ENCODE measurements around the gene FOXB1.

Gene FOXB1

DNA sequence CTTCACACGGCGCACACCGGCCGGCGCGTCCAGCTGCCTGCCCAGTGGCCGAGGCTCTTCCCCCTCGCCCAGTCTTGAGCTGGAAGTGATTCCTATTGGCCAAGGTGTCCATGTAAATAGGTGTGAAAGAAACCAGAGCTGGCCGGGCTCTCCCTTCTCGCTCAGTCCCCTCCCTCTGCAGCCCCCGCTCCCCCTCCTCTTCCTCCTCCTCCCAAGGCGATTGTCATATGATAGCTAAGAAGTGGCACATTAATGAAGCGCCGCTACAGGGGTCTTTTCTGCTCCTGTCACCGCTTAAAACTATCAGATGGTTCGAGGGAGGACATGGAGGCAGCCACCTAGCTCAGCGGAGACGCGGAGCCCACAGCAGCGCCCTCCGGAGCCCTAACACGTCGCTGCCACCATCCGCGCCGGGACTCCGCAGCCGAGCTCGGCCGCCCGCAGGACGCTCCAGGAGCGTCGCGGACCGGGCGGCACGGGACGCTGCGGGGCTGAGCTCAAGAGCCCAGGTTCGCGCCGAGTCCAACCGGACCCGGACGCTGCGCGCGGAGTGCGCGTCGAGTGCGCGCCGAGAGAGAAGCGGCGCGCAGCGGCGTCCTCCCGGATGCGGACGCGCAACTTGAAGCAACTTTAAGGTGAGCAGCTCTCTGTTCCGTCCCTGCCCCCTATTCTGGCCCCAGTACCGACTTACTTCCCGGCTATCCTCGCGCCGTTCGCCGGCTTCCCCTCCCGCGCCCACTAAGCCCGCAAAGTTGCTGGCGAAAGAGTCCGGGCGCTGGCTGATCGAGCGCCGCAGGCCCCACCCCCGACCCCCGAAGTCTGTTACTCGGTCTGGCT, at the start of gene FOXB1:
TSS of gene FOXB1 (plus strand) at position 303 of the 837 bp plus-strand sequence. CDS start 653 bp downstream, outside the sequence.
- no peak for DNase-seq

DNA sequence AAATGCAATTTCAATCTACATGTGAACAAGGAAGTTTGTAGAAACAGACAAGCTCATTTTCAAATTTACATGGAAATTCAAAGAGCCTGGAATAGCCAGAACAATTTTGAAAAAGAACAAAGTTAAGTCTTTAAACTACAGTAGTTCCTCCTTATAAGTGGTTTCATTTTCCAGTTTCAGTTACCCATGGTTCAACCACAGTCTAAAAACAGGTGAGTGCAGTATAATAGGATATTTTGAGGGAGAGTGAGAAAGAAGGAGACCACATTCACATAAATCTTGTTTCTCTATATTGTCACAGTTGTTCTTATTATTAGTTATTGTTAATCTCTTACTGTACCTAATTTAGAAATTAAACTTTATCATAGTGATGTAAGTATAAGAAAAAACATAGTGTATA, 45.8 kb upstream of the FOXB1 start:
- no peak for DNase-seq

DNA sequence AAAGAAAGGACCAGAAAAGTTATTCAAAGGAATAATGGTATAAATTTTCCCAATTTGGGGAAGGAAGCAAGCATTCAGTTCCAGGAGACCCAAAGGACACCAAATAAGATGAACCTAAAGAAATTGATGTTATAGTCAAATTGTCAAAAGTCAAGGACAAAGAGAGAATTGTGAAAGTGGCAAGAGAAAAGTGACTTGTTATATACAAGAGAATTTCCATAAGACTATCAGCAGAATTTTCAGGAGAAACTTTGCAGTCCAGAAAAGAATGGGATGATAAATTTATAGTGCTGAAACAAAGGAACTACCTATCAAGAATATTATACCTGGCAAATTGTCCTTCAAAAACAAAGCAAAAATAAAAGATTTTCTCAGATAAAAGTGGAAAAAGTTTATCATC, 43.8 kb upstream of the FOXB1 start:
- DNase-seq: no peak

DNA sequence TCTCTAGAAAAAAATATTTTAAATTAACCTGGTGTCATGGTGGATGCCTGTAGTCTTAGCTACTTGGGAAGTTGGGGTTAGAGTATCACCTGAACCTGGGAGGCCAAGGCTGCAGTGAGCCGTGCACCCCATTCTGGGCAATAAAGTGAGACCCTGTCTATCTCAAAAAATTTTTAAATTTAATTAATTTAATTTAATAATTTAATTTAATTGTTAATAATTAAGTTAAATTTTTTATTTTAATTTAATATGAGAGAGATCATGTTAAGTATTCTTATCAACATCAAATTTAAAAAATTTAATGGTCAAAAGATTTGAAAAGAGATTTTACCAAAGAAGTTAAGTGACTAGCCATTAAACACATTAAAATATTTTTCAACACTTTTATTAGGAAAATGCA, 40.8 kb upstream of the FOXB1 start:
- DNase-seq: no peak

DNA sequence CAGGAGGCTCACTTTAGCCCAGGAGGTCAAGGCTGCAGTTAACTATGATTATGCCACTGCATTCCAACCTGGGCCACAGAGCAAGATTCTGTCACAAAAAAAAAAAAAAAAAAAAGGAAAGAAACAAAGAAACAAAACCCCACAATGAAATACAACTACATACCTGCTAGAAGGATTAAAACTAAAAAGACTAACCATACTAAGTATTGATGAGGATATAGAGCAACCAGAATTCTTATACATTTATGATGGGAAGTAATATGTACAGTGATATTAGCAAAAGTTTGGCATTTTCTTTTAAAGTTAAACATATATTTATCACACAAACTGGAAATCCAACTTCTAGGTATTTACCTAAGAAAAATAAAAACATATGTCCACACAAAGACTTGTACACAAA, 40.2 kb upstream of the FOXB1 start:
- no peak for DNase-seq

DNA sequence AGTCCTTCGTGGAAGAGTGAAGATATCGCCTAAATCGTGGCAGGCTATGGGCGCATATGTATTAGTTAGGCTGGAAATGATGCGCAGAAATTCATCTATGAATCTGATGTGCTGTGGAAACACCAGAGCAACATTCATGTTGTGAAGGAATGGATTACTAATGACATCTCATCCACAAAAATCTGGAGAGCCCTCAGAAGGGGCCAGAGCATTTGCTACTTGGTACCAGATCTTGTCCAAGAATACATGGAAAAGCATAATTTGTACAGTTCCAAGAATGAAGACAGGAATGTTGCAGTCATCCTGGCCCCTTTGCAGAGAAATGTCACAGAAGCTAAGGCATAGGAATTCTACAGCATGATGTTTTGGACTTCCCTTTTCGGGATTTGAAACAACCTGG, 38.4 kb upstream of the FOXB1 start:
- no peak for DNase-seq

DNA sequence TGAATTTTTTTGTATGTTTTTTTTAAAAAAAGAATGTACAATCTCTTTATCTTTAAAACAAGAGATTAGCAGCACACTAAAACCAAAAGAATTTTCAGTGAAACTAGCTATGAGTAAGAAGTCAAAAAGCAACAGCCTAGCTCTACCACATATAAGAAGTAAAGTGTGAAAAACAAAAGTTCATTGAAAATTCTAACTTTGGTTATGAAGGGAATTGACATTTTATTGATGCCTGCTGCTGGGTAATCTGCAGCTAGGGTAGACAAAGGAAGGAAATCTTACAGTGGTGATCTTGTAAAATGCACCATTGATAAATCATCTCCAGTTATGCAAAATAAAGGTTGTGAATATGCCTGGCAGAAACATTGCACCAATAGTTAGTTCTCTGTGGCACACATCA, 37.8 kb upstream of the FOXB1 start:
- DNase-seq: no peak

DNA sequence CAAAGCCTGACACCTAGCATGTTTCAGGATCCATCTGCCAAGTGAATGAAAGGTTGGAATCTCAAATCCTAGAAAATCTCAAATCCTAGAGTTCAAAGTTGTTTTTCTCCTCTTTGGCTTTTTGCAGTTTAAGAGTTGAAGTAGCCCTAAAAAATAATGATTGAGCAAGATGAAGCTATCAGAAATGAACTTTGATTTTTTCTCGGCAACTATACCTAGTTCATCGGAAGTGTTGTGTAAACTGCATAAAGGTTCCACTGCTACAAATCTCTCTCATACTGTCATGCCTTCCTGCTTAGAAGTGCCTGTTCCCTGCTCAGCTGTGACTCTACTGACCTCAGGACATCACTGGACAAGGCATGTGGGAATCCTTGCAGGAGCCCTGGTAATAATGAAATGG, 35.8 kb upstream of the FOXB1 start:
- no peak for DNase-seq

DNA sequence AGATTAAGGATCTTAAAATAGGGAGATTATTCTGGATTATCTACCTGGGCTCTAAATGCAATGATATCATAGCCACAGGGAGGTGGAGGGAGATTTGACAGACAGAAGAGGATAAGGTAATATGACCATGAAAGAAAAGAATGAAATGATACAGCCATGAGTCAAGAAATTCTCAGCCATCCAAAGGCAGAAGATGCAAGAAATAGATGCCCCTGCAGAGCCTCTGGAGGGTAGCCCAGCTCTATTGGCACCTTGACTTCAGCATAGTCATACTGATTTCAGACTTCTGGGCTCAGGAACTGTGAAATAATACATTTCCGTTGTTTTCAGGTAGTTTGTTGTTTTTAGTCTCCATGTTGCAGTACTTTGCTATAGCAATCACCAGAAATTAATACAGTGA, 31.9 kb upstream of the FOXB1 start:
- DNase-seq: no peak

DNA sequence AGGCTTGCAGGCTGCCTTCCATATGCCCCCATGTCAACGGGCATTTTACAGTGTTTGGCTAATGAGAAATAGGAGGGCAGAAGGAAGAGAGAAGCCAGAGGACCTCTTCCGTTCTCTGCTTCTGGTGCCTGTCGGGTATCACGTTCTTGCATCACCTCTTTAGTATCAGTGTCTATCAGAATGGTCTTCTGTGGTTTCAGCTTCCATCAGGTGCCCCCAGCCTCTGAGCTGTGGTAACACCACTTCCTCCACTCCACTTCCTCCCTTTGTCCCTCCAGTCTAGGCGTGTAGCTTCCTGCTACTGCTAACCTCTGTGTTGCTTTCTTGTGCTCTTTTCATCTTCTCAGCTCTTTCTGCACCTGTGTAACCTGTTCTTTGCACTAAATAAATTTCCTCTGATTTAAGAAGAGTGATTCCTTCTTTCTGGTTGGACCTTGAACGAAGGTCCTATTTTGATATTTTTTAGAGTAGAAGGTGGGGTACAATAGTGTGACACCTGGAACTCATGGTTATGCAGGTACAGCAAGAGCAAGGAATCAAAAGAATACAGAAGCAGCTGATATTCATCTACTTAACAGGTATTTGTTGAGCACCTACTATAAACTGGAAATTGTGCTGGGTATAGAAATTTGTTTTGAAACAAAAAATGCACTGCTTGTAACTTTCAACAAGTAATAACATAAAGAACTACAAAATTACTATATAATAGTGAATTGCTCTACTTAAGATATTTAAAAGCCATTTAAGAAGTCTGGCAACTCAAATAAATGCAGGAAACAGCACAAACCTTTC, 27.4 kb upstream of the FOXB1 start:
- no peak for DNase-seq

DNA sequence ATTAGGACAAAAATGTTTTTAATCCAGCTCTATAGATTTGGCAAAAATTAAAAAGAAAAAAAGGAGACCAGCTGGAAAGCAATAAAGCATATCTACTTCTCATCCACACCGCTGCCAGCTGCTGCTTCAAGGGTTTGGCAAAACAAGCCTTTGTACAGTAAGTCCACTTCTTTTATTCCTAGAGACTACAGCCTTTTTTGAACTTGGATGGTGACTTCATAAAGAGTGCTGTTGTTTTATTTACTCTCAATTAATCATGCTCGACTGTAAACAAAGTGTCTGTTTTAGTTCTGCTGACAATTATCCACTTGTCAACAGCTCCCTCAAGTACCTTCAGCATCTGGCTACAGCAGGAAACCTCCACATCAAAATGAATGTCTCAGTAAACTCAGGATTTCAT, 12.3 kb upstream of the FOXB1 start:
- DNase-seq: no peak

DNA sequence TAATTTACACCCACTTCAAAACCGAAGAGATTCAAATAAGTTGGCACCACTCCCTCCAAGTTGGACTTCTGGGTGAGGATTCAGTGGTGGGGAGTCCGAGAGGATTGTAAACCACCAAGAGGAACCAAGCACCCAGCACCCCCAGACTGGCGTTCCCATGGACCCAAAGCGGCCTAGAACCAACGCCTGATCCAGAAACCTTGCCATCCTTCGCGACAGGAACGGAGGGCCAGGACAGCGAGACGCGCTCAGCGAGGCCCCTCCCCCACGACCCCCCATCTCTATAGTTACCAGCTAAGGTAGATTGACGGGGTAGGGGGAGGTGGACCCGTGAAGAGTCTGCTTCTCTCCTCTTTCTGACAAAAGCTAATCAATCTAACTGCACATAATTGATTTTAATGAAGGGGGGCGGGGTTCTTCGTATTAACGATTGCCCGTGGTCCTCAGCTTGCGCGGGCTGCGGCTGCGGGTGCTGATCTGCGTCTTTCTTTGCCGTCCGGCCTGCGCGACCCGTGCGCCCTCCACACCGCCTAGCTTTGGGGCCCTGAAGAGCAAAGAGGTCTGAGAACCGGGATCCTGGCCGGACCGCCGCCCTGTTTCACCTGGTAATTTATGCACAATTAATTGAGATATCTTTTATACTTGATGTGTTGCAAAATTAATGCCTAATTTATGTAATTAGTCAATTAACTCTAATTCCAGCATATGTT, 10.9 kb upstream of the FOXB1 start:
- DNase-seq: no peak

DNA sequence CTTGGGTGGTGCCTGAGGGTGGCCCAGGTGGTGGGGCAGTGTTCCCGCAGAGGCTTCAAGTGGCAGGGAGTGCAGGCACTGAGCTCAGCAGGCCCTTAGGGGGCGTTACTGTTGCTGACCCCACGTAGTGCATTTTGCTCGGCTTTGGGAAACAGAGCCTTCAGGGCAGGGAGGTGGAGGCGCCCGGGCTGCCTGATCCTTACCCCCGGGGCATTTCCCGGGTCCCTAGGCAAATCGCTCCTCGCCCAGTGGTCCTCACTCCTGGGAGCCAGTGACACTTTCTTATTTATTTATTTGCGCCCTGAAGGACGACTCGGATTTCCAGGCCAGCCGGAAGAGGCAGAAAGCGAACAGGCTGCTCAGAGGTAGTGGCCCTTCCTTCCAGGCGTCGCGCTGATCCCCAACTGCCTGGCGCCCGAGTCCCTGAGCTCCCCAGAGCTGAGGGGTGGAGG, 10.1 kb upstream of the FOXB1 start:
- DNase-seq: no peak

DNA sequence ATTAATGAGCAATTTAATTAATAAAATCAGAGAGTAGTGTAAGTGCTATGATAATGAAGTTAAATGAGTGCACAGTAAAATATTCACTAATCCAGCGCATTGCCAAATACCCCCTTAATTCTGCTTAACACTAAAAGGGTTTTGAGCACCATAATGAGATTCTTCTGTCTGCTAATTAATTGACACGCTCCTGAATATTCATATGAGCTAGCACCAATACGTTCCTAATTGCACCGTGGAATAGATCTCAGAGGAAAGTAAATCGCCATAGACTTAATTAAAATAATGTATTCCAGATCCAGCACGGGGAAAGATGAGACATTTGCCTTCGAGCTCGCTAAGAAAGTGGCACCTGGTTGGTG, 9.6 kb upstream of the FOXB1 start:
- DNase-seq: no peak

DNA sequence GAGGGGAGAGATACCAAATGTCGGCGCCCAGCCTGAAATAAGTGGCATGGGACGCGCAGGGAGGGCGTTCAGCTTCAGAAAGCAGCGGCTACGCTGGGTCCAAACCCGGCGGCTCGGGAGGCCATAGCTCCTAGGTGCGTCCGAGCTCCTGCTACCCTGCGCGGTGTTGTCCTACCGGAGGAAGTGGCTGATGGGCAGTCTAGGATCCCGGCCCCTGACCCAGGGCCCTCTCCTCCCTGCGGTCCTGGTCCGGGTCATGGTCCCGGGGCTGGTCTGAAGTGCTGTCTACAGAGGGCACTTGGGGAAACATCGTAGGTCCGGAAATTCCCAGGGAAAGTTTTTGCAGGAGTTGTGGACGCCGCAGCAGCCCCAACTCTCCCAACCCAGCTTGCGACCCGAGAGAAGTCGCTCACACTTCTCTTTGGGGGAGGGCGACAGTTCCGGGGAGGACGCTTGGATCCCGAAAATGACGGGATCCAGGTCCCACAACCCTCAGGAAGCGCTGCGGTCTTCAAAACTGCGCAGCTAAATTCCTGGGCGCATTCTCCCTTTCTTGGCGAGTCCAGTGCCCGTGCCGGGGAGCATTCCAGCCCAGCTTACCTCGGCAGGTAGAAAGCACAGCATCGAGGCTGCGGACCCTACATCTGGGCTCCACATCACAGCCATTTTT, 9.1 kb upstream of the FOXB1 start:
- DNase-seq: no peak

DNA sequence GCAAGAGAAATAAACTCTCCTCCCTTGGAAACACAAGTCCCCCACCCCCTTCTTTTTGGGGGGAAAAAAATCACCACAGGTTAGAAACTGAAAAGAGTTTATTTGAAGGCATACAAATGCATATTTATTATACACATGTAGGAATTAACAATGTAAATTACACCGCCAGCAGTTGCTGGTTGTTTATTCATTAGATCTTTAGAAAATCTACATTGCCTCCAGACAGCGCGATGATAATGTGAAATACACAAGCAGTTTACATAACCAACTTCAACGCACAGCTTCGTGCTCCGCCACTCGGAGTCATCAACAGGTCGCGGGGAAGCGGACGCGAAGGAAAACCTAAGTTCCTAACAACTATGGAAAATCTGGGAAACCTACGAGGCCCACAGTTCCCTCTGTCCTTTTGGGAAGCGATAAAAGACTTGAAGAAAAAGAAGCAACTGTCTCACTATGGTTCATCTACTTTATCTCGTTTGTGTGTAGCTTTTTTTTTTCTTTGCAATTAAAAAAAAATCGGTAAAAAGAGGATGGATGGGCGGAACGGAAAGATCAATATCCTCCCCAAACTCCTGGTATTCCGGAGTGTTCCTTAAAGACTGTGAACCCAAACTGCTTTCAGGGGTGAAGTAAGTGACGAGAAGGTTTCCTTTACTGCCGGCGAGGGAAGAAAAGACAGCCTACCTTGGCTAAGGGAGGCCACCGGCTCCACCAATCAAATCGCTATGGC, 8.4 kb upstream of the FOXB1 start:
- DNase-seq: no peak

DNA sequence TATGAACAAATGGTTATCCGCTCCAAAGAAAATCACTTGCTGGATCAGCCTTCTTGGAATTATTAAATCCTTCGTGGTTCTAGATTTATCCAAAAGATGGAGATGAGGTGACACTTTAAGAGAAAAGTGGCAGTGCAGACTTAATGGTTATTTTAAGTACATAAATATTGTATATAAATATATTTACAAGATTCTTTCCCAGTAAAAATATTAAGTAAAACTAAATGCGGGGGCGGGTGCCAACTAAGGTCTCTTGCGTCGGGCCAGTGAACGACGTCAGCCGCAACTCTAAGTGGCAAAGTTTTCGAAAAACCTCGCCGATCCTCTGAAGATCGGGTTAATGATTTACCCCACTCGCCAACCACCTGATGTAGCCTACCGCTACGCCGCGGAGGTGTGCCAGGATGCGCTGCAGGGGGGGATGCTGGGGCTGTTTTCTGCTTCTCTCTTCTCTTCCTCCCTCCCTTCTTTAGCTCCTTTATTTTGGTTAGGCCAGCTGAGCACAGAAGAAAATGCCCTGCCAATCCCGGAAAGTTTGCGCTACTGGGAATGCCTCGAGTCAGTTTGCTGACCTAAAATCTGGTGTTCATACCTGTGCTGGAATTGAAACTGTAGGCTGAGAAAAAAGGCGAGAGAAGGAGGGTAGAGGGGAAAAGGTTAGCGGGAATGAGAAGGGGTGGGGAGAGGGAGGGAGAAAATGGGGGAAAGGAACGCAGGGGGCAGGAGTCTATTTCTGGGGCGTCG, 7.6 kb upstream of the FOXB1 start:
- no peak for DNase-seq

DNA sequence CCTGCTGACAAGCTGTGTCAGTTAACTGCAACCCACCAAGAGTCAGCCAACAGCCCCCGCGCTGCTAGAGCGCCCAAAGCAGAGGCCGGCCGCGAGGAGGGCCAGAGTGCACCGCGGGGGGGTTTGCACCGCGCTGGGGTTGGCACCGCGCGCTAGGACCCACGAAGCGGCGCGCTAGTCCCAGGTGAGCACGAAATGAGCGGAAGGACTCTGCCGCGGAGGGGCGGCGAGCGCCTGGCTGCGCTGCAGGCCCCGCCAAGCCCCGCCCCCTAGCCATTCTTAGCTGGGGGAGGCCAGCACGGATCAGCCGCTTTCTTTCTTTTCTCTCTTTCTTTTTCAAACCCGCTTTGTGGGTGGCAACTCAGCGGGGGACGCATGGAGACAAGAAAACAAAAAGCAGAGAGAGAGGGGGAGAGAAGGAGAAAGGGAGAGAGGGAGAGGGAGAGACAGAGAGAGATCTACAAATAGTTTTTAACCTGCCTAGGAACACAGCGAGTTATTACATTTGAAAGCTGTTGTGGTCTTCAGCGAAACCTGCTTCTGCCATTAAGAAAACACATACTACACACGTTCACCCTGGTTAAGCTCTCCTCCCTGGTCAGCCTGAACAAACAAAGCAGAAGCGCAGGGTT, 6.9 kb upstream of the FOXB1 start:
- no peak for DNase-seq

DNA sequence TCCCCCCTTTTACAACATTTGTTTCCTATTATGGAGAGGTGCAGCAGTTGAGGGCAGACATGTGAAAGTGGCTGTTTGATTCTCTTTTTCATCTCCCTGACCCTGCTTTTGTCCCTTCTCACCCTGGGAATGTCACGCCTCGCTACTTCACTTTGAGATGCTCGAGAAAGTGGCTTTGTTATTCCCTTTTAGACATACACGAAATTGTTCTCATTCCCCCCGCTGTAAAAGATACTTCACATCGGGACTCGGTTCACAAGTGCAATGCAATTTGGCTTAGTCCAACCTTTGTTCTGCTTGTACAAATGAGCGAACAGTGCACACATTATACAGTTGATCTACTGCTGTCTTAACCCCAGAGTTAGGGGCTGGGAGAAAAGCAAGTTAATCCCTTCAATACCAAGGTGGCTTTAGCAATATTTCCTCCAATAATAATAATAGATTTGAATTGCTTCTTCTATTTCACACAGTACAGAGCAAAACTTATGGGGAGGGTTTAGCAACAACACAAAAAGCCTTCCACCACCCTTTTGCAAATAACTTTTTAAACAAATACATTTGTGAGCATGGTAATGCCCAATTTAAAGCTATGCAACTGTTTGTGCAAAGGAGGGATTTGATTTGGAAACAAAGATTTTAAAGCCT, 5.7 kb upstream of the FOXB1 start:
- DNase-seq: no peak

DNA sequence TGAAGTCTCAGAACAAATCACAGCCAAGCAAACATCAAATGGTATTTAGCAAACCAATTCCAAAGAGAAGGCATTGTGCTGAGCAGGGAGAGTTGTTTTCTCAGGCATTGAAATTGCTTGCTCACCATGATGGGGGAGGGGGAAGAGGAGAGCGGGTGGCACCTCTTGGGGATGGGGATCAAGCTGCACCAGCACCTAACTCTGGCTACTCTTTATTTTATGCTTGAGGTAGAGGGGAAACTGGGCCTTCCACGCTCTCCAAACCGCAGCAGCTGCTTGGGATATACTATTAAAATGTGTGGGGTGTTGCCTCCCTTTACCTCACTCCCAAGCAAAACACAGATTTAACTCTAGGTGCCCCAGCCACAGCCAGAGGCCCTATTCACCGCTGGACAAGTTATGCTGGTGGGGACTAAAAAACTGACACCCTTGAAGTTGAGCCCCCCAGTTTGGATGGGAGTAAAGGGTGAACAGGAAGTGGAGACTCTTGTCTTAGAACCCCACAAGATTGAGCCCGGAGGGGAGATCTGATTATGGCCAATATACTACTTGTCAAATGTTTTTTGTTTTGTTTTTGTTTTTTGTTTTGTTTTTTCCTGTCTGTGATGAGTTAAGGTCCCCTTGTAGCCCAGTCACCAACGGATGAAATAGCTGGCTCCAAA, 5.0 kb upstream of the FOXB1 start:
- no peak for DNase-seq

Measured in NCI-H1436 treated with DMSO at 0.1 percent for 48 hours (cell line).